Thymus (tissue), 11 donors: Measurements from ENCODE around the gene CLIC3. TPM values are rescaled to one million over a fixed set of nuclear protein-coding genes. Genes with fewer than 3 reads are reported as not detected.

Source experiments
- DNase-seq, 9 donors: peaks; one replicate each; pipeline ENCODE4 v3.0.0-alpha.2; 2013; ENCODE audit warnings: low spot score in 9 of 9, low read depth in 6 of 9, missing footprints in 1 of 9
- H3K27ac ChIP-seq, 2 donors: one replicate each; pipeline ENCODE4 v1.5.1; 2013; ENCODE audit warnings: control low read depth in 1 of 2, low read depth in 1 of 2, low read length in 1 of 2, mild to moderate bottlenecking in 1 of 2, moderate library complexity in 1 of 2
- H3K27me3 ChIP-seq, 2 donors: one replicate each; pipeline ENCODE4 v1.5.1; 2013; ENCODE audit warnings: low read length in 1 of 2; ENCODE audit not compliant: control insufficient read depth in 2 of 2, insufficient read depth in 1 of 2
- H3K36me3 ChIP-seq, 2 donors: one replicate each; pipeline ENCODE4 v1.5.1; 2013; ENCODE audit warnings: low read length in 1 of 2, mild to moderate bottlenecking in 1 of 2, moderate library complexity in 1 of 2; ENCODE audit not compliant: control insufficient read depth in 2 of 2, insufficient read depth in 2 of 2
- H3K4me1 ChIP-seq, 2 donors: one replicate each; pipeline ENCODE4 v1.5.1; 2013; ENCODE audit warnings: low read length in 2 of 2; ENCODE audit not compliant: control insufficient read depth in 2 of 2, insufficient read depth in 2 of 2
- H3K4me3 ChIP-seq, 2 donors: one replicate each; pipeline ENCODE4 v1.5.1; 2013; ENCODE audit warnings: low read length in 2 of 2, control low read depth in 1 of 2, mild to moderate bottlenecking in 1 of 2
- H3K9me3 ChIP-seq, 2 donors: one replicate each; pipeline ENCODE4 v1.5.1; 2013; ENCODE audit warnings: low read length in 1 of 2, mild to moderate bottlenecking in 1 of 2; ENCODE audit not compliant: control insufficient read depth in 2 of 2, insufficient read depth in 1 of 2
- WGBS: extraction: QIAGEN DNeasy Blood & Tissue Kit; methylation state at CpG from one replicate; pipeline ENCODE4 v1.1.7; 2013; 5-methylcytosine and 5-hydroxymethylcytosine counted together
- polyA plus RNA-seq: library from polyadenylated mRNA; stranded (reverse); fragments of 200-250 nt; gene quantifications from one replicate; pipeline ENCODE4 v1.2.3, GENCODE V29; 2013
- total RNA-seq: library from RNA; stranded (reverse); fragments of 120-200 nt; gene quantifications from one replicate; pipeline ENCODE4 v1.2.4, GENCODE V29; 2013
- donor health status: healthy.

The CLIC3 gene
- total and polyA plus RNA-seq, 2 donors = 13.6 to 44.6 TPM

- H3K27me3 ChIP-seq = peaks cover 27 to 63% of the 10 kb centered on the region in 2 donors
- WGBS = under 1% methylated on average over 98 of the region's 98 CpGs
- peak in 8 of 9 donors; percentile 17 to 73 (median 42) for DNase-seq
- H3K36me3 ChIP-seq = no peaks in the 10 kb centered on the region
- H3K9me3 ChIP-seq = no peaks in the 10 kb centered on the region
- peak overlapping the region; percentile 44 to 54 for H3K4me3 ChIP-seq
- peaks cover 13 to 50% of the 10 kb centered on the region in 2 donors for H3K4me1 ChIP-seq
- H3K27ac ChIP-seq = peak overlapping the region; percentile 11 to 32
These were observed 32.1 kb upstream of the CLIC3 start for GRCh38 chr9:137028263-137029057.

DNA sequence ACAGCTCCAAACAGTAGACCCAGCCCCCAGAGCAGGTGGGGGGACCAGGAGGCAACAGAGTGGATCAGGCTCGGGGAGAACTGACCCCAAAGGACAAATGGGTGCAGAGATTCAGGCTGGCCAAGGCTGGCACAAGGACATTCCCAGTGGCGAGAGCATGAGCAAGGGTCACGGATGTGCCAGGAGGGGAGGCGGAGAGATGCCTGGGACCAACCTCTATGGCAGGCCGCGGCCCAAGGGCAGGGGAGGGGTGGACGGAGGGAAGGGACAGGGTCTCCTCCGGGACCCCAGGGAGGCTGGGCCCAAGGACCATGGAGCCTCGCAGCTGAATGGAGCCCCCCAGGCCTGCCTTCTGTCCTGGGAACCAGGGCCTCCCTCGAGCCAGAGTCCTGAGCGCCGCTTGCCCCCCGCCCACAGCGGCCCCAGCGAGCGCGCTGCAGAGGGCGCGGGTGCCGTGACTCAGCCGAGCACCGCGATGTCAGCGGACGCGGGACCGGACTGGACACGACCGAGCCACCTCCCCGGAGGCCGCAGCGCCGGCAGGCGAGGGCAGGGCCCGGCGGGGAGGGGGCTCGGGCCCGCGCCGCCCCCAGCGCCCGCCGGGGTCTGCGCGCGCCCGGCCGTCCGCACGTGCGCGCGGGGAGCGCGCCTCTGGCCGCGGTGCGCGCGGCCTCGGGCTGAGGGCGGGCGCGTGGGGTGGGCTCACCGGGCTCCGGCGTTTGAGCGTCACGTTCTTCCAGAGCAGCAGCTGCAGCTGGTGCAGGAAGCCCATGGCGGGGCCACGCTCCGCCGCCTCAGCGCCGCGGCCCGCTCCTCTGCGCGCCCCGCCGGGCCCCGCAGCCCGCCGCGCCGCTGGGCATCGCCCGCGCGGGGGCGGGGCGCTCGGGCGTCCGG, 31.2 kb upstream of the CLIC3 start, which contains the start of gene ABCA2:
Gene ABCA2 (minus strand): TSS at position 869 of the 894 bp plus-strand sequence. CDS start 97 bp downstream, at position 772.
- Histone ChIP-seq H3K27me3 (peaks cover 27 to 58% of the 10 kb centered on the region in 2 donors), H3K4me3 (peak within 1 kb of the TSS; percentile 44 to 54), H3K9me3 (no peaks in the 10 kb centered on the region), H3K36me3 (no peaks in the 10 kb centered on the region), H3K4me1 (peaks cover 13 to 47% of the 10 kb centered on the region in 2 donors), H3K27ac (peak within 1 kb of the TSS; percentile 11 to 32)
- no peak for DNase-seq
- WGBS = 9% methylated on average over 90 of the region's 95 CpGs

DNA sequence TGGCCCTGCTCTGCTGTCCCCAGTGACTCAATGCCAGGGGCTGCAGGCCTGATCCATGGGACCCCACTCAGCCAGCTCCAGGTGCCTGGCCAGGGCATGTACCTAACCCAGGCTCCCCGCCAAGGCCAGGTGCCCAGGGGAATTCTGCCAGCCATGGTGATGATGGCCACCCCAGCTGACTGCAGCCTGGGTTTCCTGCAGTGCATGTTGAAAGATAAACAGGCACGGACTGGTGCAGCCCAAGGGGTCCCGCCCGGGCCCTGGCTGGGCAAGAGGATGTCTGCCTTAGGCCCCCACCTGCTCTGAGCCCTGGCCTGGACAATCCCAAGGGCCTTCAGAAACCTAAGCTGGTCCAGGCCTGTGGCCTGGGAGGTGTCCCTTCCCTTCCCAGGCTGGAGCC, 30.5 kb upstream of the CLIC3 start:
- 95% methylated on average over 4 of the region's 4 CpGs for WGBS
- no peak for DNase-seq
- no peak overlapping the region for H3K4me3 ChIP-seq

DNA sequence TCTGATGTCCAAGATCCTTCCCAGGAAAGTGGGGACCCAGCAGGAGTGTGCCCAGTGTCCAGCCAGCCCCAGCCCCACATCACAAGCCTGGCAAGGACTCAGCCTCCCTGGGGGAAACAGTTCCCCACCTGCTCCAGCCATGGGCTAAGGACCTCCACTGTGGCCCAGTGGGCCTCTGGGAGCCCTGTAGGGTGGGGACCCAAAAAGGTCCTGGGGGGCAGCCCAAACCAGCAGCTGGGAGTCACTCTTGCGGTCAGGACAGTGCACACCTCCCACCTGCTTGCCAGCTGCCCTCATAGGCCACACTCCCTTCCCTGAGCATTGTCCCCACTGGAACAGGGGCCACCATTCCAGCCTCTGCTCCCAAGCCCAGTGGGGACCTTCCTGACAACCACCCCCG, 30.0 kb upstream of the CLIC3 start:
- no peaks in the 10 kb centered on the region for H3K36me3 ChIP-seq
- H3K4me1 ChIP-seq = peaks cover 8 to 37% of the 10 kb centered on the region in 2 donors
- no peak overlapping the region for H3K27ac ChIP-seq
- DNase-seq = no peak
- 94% methylated on average over 2 of the region's 2 CpGs for WGBS
- no peak overlapping the region for H3K4me3 ChIP-seq
- H3K27me3 ChIP-seq = peaks cover 20 to 47% of the 10 kb centered on the region in 2 donors
- no peaks in the 10 kb centered on the region for H3K9me3 ChIP-seq

More for the DNA sequence above, 30.5 kb upstream of the CLIC3 start:
- peaks cover 24 to 51% of the 10 kb centered on the region in 2 donors for H3K27me3 ChIP-seq
- H3K27ac ChIP-seq = no peak overlapping the region
- H3K36me3 ChIP-seq = no peaks in the 10 kb centered on the region
- peaks cover 8 to 39% of the 10 kb centered on the region in 2 donors for H3K4me1 ChIP-seq
- H3K9me3 ChIP-seq = no peaks in the 10 kb centered on the region

DNA sequence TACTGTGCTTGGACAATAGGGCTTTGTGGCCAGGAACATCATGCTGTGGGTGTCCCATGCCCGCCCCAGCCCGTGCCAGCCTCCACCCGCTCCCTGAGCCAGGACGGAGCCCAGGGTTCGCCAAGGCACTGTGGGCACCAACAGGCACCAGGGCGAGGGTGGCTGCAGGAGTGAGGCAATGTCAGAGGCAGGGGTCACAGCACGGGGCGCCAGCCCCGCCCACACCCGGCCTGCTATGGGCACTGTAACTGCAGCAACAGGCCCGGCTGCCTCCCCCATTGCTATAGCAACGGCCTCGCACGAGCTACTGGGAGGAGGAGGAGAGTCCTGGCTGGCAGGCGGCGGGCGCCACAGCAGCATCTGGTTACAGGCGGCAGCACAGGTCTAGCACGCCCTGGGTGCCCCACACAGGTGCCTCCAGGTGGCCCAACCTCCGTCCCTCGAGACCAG, 29.2 kb upstream of the CLIC3 start:
- DNase-seq = no peak
- Histone ChIP-seq H3K27ac (no peak overlapping the region), H3K36me3 (no peaks in the 10 kb centered on the region), H3K4me3 (no peak overlapping the region), H3K4me1 (peaks cover 8 to 34% of the 10 kb centered on the region in 2 donors), H3K27me3 (peaks cover 12 to 39% of the 10 kb centered on the region in 2 donors), H3K9me3 (no peaks in the 10 kb centered on the region)
- 93% methylated on average over 21 of the region's 21 CpGs for whole genome bisulfite sequencing

DNA sequence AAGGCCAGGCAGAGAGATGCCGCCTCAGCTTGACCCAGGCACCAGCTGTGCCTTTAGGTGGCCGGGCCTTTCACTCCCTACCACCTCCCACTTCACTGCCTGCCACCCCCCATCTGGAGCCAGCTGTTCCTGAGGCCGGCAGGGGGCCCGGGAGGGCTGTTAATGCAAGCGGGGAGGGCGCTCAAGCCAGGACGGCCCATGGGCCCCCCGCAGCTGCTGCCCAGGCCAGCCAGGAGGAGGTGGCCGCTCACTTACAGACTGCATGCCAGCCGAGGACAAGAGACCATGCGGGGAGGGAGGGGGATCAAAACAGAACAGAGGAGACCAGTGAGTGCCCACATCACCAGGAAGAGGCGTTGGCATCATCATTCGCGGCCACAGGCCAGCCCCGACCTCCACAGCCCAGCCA, 27.2 kb upstream of the CLIC3 start:
- Histone ChIP-seq H3K4me3 (no peak overlapping the region), H3K4me1 (peaks cover 0 to 14% of the 10 kb centered on the region in 2 donors), H3K9me3 (no peaks in the 10 kb centered on the region), H3K27me3 (peaks cover 5 to 20% of the 10 kb centered on the region in 2 donors), H3K36me3 (no peaks in the 10 kb centered on the region), H3K27ac (no peak overlapping the region)
- no peak for DNase-seq
- 95% methylated on average over 15 of the region's 15 CpGs for WGBS

DNA sequence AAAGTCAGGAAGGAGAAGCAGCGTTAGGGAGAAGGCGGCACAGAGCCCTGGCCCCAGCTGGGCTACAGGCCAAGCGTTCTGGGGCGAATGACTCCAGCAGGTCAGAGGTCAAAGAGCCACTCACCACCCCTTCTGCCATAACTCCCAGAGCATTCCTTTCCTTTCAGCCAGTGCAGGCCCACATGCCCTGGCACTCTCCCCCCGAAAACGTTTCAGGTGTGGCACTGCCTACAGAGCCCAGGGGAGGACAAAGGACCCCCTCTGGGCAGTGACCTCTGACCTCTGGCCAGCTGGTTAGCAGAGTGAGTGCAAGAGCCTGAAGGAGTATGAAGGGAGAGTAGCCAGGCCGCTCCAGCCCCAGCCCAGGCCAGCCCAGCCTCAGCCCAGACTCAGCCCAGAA, 26.8 kb upstream of the CLIC3 start:
- H3K4me1 ChIP-seq = peaks cover 0 to 11% of the 10 kb centered on the region in 2 donors
- H3K4me3 ChIP-seq = no peak overlapping the region
- no peaks in the 10 kb centered on the region for H3K36me3 ChIP-seq
- 97% methylated on average over 7 of the region's 7 CpGs for WGBS
- H3K9me3 ChIP-seq = no peaks in the 10 kb centered on the region
- H3K27me3 ChIP-seq = peaks cover 5 to 17% of the 10 kb centered on the region in 2 donors
- no peak for DNase-seq
- H3K27ac ChIP-seq = no peak overlapping the region

DNA sequence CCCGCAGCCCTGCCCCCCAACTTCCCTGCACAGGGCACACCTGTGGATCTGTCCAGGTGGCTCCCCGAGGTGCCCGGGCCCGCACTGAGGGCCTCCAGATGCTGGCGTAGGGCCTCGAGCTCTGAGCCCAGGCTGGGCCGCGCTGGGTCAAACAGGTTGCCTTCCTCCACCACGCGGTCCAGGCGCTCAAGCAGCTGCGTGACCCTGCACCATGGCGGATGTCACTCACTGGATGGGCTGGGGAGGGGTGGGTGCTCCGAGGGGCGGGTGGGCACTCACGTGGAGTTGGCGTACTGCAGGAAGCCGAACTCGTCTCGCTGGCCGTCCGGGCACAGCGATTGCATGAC, 26.3 kb upstream of the CLIC3 start:
- Histone ChIP-seq H3K9me3 (peaks cover 0 to 4% of the 10 kb centered on the region in 2 donors), H3K27ac (no peak overlapping the region), H3K4me3 (no peak overlapping the region), H3K27me3 (peaks cover 3 to 16% of the 10 kb centered on the region in 2 donors), H3K4me1 (peaks cover 0 to 11% of the 10 kb centered on the region in 2 donors), H3K36me3 (no peaks in the 10 kb centered on the region)
- WGBS = 95% methylated on average over 23 of the region's 23 CpGs
- no peak for DNase-seq
